K562 (cell line): ENCODE data around the gene C6orf89. TPM values are rescaled to one million over a fixed set of nuclear protein-coding genes. Genes with fewer than 3 reads are reported as not detected.
A peak's percentile ranks its signal among the peaks of the same experiment; 100 is the strongest.

Source experiments
- ARNT ChIP-seq, 2 experiments: fragments of 450-650 bp; IDR thresholded peaks; 2 replicates each; pipeline ENCODE4 v1.6.1; 2016; ENCODE audit warnings: mild to moderate bottlenecking in 1 of 2
- CBX8 ChIP-seq: fragments of 200-600 bp; sonication (generic); IDR thresholded peaks from 2 replicates; pipeline ENCODE4 v1.6.1; 2012; ENCODE audit warnings: borderline replicate concordance, mixed run types, low read depth, mild to moderate bottlenecking, moderate library complexity, mixed read lengths, low read length, control low read depth, inconsistent platforms; ENCODE audit not compliant: poor library complexity, severe bottlenecking; ENCODE audit errors: extremely low read depth
- CCNT2 ChIP-seq: IDR thresholded peaks from 2 replicates; pipeline ENCODE4 v1.6.1; 2011; ENCODE audit warnings: borderline replicate concordance, low read depth, mild to moderate bottlenecking, moderate library complexity, mixed read lengths, low read length; ENCODE audit not compliant: insufficient read length; ENCODE audit errors: extremely low read depth
- CXXC5 ChIP-seq: fragments of 250-450 bp; sonication (Bioruptor Pico); IDR thresholded peaks from 2 replicates; pipeline ENCODE4 v1.8.0; 2022; ENCODE audit warnings: inconsistent platforms, mild to moderate bottlenecking, moderate library complexity
- ETV1 ChIP-seq: fragments of 450-650 bp; conservative IDR thresholded peaks from 2 replicates; pipeline ENCODE4 v1.6.1; 2016; ENCODE audit warnings: missing genetic modification characterization, control low read depth, low read depth, missing compliant biosample characterization
- LARP7 ChIP-seq: fragments of 450-650 bp; IDR thresholded peaks from 2 replicates; pipeline ENCODE4 v1.6.1; 2016
- POLR2A ChIP-seq: fragments of 450-650 bp; conservative IDR thresholded peaks from 2 replicates; pipeline ENCODE4 v1.6.1; 2016
- RAD51 ChIP-seq: fragments of 450-650 bp; IDR thresholded peaks from 2 replicates; pipeline ENCODE4 v1.7.1; 2016; ENCODE audit warnings: low read depth, mild to moderate bottlenecking, borderline replicate concordance
- SP2 ChIP-seq: IDR thresholded peaks from 2 replicates; pipeline ENCODE4 v1.6.1; 2011; ENCODE audit warnings: mild to moderate bottlenecking, low read depth, low read length, moderate library complexity; ENCODE audit not compliant: poor library complexity, severe bottlenecking; ENCODE audit errors: extremely low read depth
- SPI1 ChIP-seq: IDR thresholded peaks from 2 replicates; pipeline ENCODE4 v1.6.1; 2011; ENCODE audit warnings: low read depth, low read length, control low read depth, borderline replicate concordance
- SREBF1 ChIP-seq: fragments of 150-350 bp; IDR thresholded peaks from 2 replicates; pipeline ENCODE4 v1.6.1; 2014; ENCODE audit warnings: antibody characterized with exemption, low read depth, low read length, borderline replicate concordance
- YY1 ChIP-seq, 3 experiments: IDR thresholded peaks; 2 replicates each; pipeline ENCODE4 v1.6.1; 2011; ENCODE audit warnings: low read length in 2 of 3, mild to moderate bottlenecking in 2 of 3, moderate library complexity in 2 of 3, borderline replicate concordance in 1 of 3, control low read depth in 1 of 3, low read depth in 1 of 3; ENCODE audit not compliant: insufficient read depth in 3 of 3, insufficient replicate concordance in 2 of 3, control insufficient read depth in 1 of 3, insufficient read length in 1 of 3; ENCODE audit errors: extremely low read depth in 1 of 3
- ZC3H11A ChIP-seq: IDR thresholded peaks from 2 replicates; pipeline ENCODE4 v1.6.1; 2012; ENCODE audit warnings: low read depth, low read length, improper control_type of control experiment
- ZFP36 ChIP-seq: fragments of 150-350 bp; IDR thresholded peaks from 2 replicates; pipeline ENCODE4 v1.6.1; 2018; ENCODE audit warnings: low read length, low read depth; ENCODE audit not compliant: partially characterized antibody
- ZNF282 ChIP-seq: sonication (generic); formaldehyde crosslinking; IDR thresholded peaks from 2 replicates; pipeline ENCODE4 v1.8.1; 2023; ENCODE audit warnings: missing genetic modification reagents
- ZNF583 ChIP-seq: fragments of 250-450 bp; sonication (Bioruptor Pico); IDR thresholded peaks from 2 replicates; pipeline ENCODE4 v1.4.0; 2020
- polyA plus RNA-seq, 8 experiments: library from polyadenylated mRNA; depleted of rRNA in 4 of 8; stranded (reverse) in 5 of 8; unstranded in 3 of 8; fragments of >200 nt; fragmentation: Nextera tagmentation in 2 of 8; fragmentation: Illumina TruSeq in 1 of 8; extraction: Ambion mirVana in 2 of 8; extraction: Trizol in 1 of 8; gene quantifications; 2 replicates each; pipeline versions ENCODE4 v1.2.1 to v1.2.3, GENCODE V29; 2011 to 2014; ENCODE audit warnings: inconsistent platforms in 1 of 8, missing spikeins in 1 of 8
- total RNA-seq, 7 experiments: library from RNA; depleted of rRNA in 6 of 7; stranded (reverse); fragments of >200 nt in 6 of 7; fragmentation: Illumina TruSeq in 2 of 7; extraction: Trizol in 2 of 7; gene quantifications; 2 replicates each; pipeline versions ENCODE4 v1.2.1 to v1.2.3, GENCODE V29; 2011 to 2021; ENCODE audit warnings: low replicate concordance in 1 of 7
- TF ChIP-seq, protein P1 (sequence below): fragments of 450-650 bp; IDR thresholded peaks from 2 replicates; pipeline ENCODE4 v1.6.1; 2018; ENCODE audit warnings: mild to moderate bottlenecking, low read depth; ENCODE audit not compliant: partially characterized antibody
- TF ChIP-seq, protein P2 (sequence below): fragments of 450-650 bp; conservative IDR thresholded peaks from 2 replicates; pipeline ENCODE4 v1.6.1; 2016; ENCODE audit warnings: missing genetic modification characterization, low read depth, mild to moderate bottlenecking, control low read depth, missing compliant biosample characterization
- TF ChIP-seq, protein P3 (sequence below): fragments of 450-650 bp; IDR thresholded peaks from 2 replicates; pipeline ENCODE4 v1.6.1; 2018; ENCODE audit not compliant: partially characterized antibody

The C6orf89 gene
- total and polyA plus RNA-seq, 9 of the 15 experiments (the other 6 are each of a cell fraction or from before 2014, with no cell fraction given) = 35.2 to 111 (median 58.5) TPM

DNA sequence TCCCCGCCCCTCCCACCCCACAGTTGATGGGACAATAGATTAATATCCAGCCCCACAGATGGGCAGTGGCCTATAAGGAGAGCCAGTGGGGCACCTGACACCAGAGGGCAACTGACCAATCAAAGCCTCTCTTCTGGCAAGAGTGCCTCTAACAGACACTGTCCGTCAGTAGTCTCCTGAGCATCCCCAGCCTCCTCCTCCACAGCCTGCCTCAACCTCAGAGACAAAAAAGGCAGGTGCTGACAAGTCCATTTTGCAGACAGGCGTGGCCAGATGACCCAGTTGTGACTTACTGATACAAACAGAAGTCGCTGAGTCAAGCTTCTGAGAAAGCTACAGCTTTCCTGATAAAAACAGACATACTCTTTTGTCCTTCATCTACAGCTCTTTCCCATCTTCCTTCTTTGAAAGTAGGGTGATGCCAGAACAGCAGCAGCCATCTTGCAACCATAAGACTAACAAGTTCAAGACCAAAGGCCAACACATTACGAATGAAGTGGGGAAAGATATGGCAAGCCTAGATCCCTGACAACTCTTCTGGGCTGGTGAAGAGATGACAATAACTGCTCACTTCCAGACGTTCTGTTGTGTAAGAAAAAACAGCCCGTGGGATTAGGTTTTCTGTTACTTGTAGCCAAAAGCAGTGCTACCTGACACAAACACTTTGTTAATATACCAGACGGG lies 23.4 kb upstream of the C6orf89 start (continued):
- TF ChIP-seq CBX8 (no peak), ETV1 (tag) (peak; percentile 48), CCNT2 (no peak), ZNF583 (CRISPR knock-in tag) (peak; percentile 59; the same call in 1 of the 2 replicates), ARNT (IDR thresholded peaks at IDR 0.05) (peak; percentile 42 to 91; a peak in 3 of 4 replicates), RAD51 (peak; percentile 41; the same call in 1 of the 2 replicates), YY1 (IDR thresholded peaks at IDR 0.05; ENCODE audit: borderline replicate concordance in 1 of 3, control insufficient read depth in 1 of 3, extremely low read depth in 1 of 3, insufficient read depth in 3 of 3, insufficient read length in 1 of 3, insufficient replicate concordance in 2 of 3, low read depth in 1 of 3, low read length in 2 of 3) (peak in 2 of 3 experiments; percentile 50 to 88), POLR2A (peak; percentile 46; the same call in 1 of the 2 replicates), CXXC5 (CRISPR knock-in tag) (peak; percentile 64; the same call in 1 of the 2 replicates), ZFP36 (peak; percentile 66), SREBF1 (no peak), SPI1 (no peak), ZNF282 (CRISPR knock-in tag) (no peak), SP2 (no peak), ZC3H11A (peak; percentile 16; the same call in 1 of the 2 replicates), LARP7 (no peak)
- TF ChIP-seq, protein P1, sequence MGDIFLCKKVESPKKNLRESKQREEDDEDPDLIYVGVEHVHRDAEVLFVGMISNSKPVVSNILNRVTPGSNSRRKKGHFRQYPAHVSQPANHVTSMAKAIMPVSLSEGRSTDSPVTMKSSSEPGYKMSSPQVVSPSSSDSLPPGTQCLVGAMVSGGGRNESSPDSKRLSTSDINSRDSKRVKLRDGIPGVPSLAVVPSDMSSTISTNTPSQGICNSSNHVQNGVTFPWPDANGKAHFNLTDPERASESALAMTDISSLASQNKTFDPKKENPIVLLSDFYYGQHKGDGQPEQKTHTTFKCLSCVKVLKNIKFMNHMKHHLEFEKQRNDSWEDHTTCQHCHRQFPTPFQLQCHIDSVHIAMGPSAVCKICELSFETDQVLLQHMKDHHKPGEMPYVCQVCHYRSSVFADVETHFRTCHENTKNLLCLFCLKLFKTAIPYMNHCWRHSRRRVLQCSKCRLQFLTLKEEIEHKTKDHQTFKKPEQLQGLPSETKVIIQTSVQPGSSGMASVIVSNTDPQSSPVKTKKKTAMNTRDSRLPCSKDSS = no peak
- TF ChIP-seq, protein P2, sequence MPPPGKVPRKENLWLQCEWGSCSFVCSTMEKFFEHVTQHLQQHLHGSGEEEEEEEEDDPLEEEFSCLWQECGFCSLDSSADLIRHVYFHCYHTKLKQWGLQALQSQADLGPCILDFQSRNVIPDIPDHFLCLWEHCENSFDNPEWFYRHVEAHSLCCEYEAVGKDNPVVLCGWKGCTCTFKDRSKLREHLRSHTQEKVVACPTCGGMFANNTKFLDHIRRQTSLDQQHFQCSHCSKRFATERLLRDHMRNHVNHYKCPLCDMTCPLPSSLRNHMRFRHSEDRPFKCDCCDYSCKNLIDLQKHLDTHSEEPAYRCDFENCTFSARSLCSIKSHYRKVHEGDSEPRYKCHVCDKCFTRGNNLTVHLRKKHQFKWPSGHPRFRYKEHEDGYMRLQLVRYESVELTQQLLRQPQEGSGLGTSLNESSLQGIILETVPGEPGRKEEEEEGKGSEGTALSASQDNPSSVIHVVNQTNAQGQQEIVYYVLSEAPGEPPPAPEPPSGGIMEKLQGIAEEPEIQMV = peak; percentile 41
- TF ChIP-seq, protein P3, sequence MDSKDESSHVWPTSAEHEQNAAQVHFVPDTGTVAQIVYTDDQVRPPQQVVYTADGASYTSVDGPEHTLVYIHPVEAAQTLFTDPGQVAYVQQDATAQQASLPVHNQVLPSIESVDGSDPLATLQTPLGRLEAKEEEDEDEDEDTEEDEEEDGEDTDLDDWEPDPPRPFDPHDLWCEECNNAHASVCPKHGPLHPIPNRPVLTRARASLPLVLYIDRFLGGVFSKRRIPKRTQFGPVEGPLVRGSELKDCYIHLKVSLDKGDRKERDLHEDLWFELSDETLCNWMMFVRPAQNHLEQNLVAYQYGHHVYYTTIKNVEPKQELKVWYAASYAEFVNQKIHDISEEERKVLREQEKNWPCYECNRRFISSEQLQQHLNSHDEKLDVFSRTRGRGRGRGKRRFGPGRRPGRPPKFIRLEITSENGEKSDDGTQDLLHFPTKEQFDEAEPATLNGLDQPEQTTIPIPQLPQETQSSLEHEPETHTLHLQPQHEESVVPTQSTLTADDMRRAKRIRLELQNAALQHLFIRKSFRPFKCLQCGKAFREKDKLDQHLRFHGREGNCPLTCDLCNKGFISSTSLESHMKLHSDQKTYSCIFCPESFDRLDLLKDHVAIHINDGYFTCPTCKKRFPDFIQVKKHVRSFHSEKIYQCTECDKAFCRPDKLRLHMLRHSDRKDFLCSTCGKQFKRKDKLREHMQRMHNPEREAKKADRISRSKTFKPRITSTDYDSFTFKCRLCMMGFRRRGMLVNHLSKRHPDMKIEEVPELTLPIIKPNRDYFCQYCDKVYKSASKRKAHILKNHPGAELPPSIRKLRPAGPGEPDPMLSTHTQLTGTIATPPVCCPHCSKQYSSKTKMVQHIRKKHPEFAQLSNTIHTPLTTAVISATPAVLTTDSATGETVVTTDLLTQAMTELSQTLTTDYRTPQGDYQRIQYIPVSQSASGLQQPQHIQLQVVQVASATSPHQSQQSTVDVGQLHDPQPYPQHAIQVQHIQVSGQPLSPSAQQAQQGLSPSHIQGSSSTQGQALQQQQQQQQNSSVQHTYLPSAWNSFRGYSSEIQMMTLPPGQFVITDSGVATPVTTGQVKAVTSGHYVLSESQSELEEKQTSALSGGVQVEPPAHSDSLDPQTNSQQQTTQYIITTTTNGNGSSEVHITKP = peak; percentile 46
